Brain microvascular endothelial cell (primary cell): ENCODE measurements around the gene DHRS12.
A peak's percentile ranks its signal among the peaks of the same experiment; 100 is the strongest.

Experiments used
- DNase-seq: peaks from one replicate; pipeline ENCODE4 v3.0.0-alpha.2; 2020
- H3K27ac ChIP-seq: fragments of 250-450 bp; sonication (Bioruptor Pico); 2 replicates; pipeline ENCODE4 v1.5.1; 2020; ENCODE audit warnings: mild to moderate bottlenecking, moderate library complexity
- H3K27me3 ChIP-seq: fragments of 250-450 bp; sonication (Bioruptor Pico); replicated peaks from 2 replicates; pipeline ENCODE4 v1.5.1; 2020; ENCODE audit warnings: mild to moderate bottlenecking
- H3K36me3 ChIP-seq: fragments of 250-450 bp; sonication (Bioruptor Pico); replicated peaks from 2 replicates; pipeline ENCODE4 v1.5.1; 2020; ENCODE audit warnings: mild to moderate bottlenecking
- H3K4me3 ChIP-seq: 2 replicates; pipeline ENCODE4 v1.5.1; 2011; ENCODE audit warnings: low read depth, mild to moderate bottlenecking, control low read depth, low read length, moderate library complexity
- in situ Hi-C: cut with HindIII; loops from 2 replicates; pipeline ENCODE4 v1.10.0; 2017; ENCODE audit warnings: low sequenced_read_pairs, low pct_ligation_motif_present
- TF ChIP-seq, protein P1 (sequence below): IDR thresholded peaks from 2 replicates; pipeline ENCODE4 v1.5.1; 2011; ENCODE audit warnings: low read depth, mild to moderate bottlenecking, moderate library complexity, low read length, control low read depth, inconsistent platforms; ENCODE audit errors: missing control alignments

DHRS12 gene

DNA sequence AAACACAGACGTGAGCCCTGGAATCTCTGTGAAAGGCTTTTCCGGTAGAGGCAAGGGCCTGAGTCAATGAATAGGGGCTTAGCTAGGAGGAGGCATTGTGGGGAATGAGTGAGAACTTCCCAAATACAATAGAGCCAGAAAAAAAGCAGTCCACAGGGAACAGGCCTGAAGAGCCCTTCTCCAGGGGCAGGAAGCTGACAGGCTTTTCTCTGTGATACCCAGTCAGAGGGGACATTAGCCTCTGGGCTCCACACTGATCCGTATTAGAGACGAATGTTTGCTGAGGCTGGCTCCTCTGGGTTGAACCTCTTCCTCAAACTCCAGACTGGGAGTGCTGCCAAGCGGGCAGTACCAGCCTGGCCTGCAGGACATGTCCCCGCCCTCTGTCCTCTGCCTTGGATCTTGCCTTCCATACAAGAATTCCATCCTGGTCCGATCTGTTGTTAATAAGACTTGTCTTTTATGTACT is 2.3 kb downstream of the DHRS12 start:
- Histone ChIP-seq H3K27me3 (no peaks in the 10 kb centered on the region), H3K27ac (no peak overlapping the region), H3K4me3 (no peak overlapping the region), H3K36me3 (no peaks in the 10 kb centered on the region)
- no peak for DNase-seq
- in situ Hi-C loops, result no loop called here
- TF ChIP-seq, protein P1, sequence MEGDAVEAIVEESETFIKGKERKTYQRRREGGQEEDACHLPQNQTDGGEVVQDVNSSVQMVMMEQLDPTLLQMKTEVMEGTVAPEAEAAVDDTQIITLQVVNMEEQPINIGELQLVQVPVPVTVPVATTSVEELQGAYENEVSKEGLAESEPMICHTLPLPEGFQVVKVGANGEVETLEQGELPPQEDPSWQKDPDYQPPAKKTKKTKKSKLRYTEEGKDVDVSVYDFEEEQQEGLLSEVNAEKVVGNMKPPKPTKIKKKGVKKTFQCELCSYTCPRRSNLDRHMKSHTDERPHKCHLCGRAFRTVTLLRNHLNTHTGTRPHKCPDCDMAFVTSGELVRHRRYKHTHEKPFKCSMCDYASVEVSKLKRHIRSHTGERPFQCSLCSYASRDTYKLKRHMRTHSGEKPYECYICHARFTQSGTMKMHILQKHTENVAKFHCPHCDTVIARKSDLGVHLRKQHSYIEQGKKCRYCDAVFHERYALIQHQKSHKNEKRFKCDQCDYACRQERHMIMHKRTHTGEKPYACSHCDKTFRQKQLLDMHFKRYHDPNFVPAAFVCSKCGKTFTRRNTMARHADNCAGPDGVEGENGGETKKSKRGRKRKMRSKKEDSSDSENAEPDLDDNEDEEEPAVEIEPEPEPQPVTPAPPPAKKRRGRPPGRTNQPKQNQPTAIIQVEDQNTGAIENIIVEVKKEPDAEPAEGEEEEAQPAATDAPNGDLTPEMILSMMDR, result no peak

DNA sequence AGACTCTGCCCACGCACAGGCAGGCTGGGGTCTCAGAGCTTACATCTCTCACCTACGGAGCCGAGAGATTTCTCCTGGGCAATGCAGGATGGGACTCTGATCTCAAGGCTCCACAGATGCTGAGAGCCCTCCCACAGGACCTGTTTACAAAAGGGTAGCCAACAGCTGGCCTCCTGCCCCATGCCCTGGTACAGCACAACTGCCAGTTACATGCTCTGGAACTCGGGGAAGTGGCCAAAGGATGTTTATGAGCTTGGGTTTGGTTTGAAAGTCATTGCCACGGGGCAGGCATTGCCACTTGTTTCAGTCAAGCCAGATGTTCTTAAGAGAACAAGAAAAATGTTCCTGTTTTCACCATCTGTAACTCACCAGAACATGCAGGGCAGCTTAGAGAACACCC is 3.5 kb downstream of the DHRS12 start:
- Histone ChIP-seq H3K36me3 (no peaks in the 10 kb centered on the region), H3K4me3 (no peak overlapping the region), H3K27me3 (no peaks in the 10 kb centered on the region), H3K27ac (no peak overlapping the region)
- TF ChIP-seq, protein P1, result no peak
- in situ Hi-C loops, result no loop called here
- no peak for DNase-seq

DNA sequence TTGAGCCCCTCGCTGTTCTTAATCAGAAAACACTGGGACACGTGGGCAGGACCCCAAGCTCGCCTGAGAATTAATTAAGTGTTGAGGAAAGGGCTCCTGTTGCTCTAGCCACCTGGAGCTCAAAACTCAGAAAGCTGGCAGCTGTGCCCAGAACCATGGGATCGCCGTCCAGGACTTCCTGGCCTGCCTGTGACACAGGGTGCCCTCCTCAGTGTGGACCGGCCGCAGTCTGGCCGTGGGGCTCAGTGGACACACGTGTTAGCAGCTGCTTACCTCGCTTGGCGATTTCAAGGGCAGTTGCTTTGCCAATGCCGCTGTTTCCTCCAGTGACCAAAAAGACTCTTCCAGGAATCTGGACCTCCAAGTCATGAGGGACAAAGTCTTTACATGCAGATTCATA is 4.7 kb downstream of the DHRS12 start:
- in situ Hi-C loops, result no loop called here
- no peak for DNase-seq
- TF ChIP-seq, protein P1, result no peak
- no peak overlapping the region for H3K4me3 ChIP-seq
- no peaks in the 10 kb centered on the region for H3K27me3 ChIP-seq
- no peaks in the 10 kb centered on the region for H3K36me3 ChIP-seq
- H3K27ac ChIP-seq, result no peak overlapping the region

DNA sequence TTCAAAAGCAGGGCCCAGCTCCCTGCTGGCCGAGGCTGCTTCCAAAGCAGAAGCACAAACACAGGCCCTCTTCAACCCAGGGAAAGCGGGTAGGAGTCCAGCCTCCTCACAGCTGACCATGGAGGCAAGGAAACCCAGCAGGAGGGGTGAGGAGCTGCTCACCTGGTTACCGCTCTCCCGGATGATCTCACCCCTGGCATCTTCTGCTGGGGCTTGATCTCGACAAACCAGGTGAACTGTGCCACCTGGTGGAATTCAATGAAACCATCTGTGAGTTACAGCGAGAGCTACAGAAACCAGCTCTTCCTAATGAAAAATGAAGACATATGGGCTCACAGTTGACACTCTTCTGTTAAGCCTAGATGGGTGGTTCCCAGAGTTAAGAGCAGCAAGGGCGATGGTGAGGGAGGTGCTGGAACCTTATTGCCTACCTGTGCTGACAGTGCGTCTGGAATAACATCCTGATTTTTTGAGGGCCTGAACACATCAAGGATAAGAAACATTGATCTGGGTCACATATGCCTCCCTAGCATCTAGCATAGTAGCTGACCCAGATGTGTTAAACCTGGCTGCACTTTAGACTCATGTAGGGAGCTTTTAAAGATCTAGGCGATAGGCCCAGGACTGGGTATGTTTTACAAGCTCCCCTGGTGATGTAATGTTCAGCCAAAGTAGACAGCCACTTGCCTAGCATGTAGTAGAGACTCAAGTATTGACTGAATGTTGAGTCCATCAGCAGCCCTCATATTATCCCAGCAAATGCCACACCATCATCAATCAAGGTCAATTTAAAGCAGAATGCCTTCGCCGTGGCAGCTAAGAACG is 6.1 kb downstream of the DHRS12 start:
- Histone ChIP-seq H3K27me3 (no peaks in the 10 kb centered on the region), H3K4me3 (no peak overlapping the region), H3K27ac (no peak overlapping the region), H3K36me3 (no peaks in the 10 kb centered on the region)
- peak; percentile 40 for DNase-seq
- TF ChIP-seq, protein P1, result peak; percentile 67
- in situ Hi-C loops, result no loop called here

DNA sequence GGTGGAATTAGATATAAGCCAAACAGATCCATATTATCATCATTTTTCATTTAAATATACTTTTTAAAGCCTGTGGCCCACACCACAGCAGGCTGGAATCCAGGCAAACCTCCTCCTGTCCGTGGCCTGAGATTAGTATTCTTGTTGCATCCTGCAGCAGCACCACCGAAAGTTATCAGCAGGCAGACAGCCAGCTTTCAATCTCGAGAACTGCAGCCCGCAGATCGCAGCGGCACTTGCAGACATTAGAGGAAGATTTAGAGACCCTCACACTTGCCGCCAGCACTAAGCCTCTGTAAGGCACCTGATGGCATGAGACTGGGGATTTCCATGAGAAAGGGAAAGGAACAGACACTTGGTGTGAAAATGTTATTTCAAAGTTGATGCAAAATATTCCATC is 7.4 kb downstream of the DHRS12 start:
- no peak overlapping the region for H3K4me3 ChIP-seq
- in situ Hi-C loops, result no loop called here
- no peak overlapping the region for H3K27ac ChIP-seq
- no peaks in the 10 kb centered on the region for H3K36me3 ChIP-seq
- H3K27me3 ChIP-seq, result no peaks in the 10 kb centered on the region
- no peak for DNase-seq
- TF ChIP-seq, protein P1, result no peak
